DMS53 treated with DMSO at 0.1 percent for 48 hours (cell line): ENCODE results near the gene HIF1A.
A peak's percentile ranks its signal among the peaks of the same experiment; 100 is the strongest.
"Not testable (repeated sequence)": the region's sequence is repeated elsewhere in the genome, so short reads cannot be mapped to it uniquely, and the experiment has no call there.

Experiments used
- DNase-seq: peaks from one replicate; lab custom pipeline; 2025; ENCODE audit not compliant: unreplicated experiment; lab: John Stamatoyannopoulos, UW

Gene HIF1A

GRCh38 chr14:61694830-61695694 lies at the start of gene HIF1A:
Gene HIF1A, plus strand, starts transcription at chr14:61695513. Its CDS starts 292 bp downstream, at chr14:61695805.
- DNase-seq = peak; percentile 82

DNA sequence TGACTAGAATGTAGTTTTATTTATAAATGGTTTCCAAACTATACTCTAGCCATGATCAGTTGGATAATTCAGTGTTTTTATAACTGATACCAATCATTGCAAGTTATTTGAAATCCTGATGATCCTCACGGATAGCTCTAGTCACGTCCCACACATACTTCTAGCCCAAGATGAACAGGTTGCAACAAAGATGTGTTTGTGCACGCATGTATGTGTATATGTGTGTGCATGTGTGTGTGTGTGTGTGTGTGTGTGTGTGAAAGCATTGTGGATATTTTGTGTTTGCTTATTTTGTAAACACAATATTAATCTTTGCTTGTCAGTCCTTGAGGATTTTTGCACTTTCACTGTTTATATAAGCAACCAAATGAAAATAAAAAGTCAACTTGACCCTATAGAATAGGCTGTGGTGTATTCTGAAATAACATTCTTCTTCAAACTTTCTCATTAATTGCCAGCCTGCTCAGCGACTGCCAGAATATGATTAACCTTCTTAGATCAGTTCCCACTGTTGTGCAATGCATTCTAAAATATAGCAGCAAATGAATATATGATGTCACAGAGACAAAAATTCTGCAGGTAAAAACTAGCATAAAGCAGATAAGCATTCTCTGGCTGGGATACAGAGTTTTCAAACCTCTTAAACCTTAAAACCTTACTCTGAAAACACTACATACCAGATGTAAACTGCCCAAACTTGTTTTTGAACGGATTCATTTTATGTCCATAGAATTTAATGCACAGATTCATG lies 48.8 kb upstream of the HIF1A start:
- DNase-seq = no peak

DNA sequence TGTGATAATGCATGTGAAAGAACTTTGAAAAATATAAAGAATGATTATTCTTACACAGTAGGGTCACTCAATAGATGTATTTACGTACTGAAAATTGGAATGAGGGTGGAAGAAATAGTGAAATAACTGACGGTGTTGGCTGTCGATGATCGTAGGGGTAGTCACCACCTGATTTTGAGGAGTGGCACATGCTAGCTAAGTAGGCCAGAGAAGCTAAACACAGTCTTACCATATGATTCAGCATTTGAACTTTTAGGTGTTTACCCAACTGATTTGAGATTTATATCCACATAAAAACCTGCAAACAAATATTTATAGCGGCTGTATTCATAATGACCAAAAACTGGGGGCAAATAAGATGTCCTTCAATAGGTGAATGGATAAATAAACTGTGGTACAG lies 47.6 kb upstream of the HIF1A start:
- no peak for DNase-seq

DNA sequence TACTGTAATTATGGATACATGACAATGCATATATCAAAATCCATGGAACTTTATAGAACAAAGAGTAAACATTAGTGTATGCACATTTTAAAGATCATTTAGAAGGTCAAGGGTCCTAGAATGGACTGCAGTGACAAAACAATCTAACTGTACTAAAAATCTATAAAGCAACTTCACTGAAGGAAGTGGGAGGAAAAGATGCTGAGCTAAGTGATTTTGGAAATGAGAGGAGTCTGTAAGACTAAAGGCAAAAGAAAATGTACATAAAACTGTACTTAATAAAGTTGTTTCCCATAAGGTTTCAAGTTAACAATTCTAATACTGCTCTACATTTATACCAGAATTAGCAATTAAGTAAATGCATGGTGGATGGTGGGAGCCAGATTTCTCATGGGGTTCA lies 46.9 kb upstream of the HIF1A start:
- DNase-seq = no peak

GRCh38 chr14:61649283-61649682 lies 46.0 kb upstream of the HIF1A start:
- no peak for DNase-seq

DNA sequence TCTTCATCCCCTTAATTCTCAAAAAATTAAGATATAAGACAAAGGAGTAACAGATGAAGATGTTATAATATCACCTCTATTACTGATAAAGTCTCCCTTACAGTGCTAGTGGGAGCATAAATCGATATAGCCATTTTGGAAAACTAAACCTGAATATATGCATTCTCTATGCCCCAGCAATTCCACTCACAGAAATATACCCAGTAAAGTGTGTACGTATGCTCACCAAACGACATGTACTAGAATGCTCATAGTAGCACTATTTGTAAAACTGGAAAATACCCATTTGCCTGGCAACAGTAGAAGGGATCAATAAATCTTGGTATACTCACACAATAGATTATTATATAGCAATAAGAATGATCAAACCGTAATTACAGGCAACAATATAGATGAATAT lies 44.0 kb upstream of the HIF1A start:
- no peak for DNase-seq

DNA sequence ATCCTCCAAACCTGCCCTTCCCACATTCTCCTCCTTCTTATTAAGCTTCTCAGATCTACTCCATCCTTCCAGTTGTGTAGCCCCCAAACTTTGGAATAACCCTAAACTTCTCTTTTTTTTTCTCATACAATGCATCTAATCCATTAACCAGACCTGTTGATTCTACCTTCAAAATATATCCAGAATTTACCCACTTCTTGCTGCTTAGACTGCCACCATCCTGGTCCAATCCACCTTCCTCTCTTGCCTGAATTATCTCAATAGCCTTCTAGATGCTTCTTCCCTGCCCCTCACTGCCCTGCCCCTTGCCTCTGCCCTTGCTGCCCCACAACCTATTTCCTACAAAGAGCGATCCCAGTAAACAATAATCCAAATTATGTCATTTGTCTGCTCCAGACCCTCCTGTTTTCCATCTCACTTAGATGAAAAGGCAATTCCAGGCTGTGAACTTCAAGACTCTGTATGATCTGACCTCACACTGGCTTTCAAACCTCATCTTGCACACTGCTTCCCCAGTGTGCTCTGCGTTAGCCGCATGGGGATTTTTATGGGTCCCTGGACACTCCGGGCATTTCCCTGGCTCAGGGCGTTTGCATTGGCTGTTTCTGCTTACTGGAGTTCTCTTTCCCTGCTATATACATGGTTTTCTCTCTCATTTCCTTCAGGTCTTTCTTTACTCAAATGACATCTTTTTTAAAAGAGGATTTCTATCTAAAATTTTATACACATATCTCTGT lies 42.6 kb upstream of the HIF1A start:
- no peak for DNase-seq

DNA sequence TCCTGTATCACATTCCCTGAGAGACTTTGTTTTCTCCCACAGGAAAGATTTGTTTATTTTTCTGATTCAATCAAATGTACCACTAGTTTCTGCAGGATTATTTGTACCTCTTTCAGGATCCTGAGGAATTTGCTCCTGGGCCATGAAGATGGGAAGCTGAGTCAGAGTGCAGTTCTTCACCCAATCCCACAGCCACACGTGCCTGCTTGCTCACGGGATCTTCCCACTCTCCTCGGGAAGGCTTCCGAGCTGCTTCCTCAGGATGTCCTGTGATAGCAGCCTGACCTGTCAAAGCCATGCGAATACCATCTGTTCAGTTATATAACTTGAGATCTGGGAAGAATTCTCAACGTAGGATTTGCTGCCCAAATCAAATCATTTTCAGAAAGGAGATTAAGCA lies 41.8 kb upstream of the HIF1A start:
- no peak for DNase-seq

GRCh38 chr14:61654026-61654425 lies 41.3 kb upstream of the HIF1A start:
- DNase-seq = no peak

- DNase-seq = no peak
Observed at GRCh38 chr14:61655777-61656176, 39.5 kb upstream of the HIF1A start.

DNA sequence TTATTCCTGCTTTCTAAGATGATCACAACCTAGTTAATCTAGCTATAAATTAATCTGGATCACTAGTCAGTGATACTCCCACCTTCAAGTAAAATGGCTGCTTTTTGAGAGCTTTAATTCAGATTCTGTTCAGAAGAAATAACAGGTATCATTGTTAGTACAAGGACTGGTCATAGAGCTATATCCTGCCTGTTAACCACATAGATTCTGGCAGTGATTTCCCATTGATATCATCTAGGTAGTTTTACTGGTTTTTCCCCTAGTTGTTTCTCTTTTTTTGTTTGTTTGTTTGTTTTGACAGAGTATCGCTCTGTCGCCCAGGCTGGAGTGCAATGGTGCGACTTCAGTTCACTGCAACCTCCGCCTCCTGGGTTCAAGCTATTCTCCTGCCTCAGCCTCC lies 39.0 kb upstream of the HIF1A start:
- no peak for DNase-seq

- DNase-seq = not testable (repeated sequence)
Observed at GRCh38 chr14:61658111-61658510, 37.2 kb upstream of the HIF1A start.

DNA sequence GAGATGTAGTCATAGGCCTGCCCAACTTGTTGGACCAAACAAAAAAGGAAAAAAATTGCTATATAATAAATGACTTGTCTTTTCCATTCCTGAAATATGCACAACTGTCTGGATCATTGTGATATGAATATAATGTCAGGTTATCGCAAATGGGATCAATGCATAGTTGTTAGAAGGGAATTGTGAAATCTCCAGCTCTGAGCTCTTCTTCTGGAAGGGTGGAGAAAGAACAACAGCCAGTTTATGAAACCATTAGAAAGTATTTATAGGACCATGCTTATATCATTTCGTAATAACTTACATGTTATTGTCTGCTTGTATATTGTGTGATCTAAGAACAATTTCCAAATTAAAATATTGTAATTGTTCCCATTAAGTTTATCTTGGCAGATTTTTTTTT lies 35.7 kb upstream of the HIF1A start:
- no peak for DNase-seq

GRCh38 chr14:61661471-61662400 lies 33.6 kb upstream of the HIF1A start:
- no peak for DNase-seq

- peak; percentile 64 for DNase-seq
Observed at GRCh38 chr14:61662437-61663311, 32.6 kb upstream of the HIF1A start.

DNA sequence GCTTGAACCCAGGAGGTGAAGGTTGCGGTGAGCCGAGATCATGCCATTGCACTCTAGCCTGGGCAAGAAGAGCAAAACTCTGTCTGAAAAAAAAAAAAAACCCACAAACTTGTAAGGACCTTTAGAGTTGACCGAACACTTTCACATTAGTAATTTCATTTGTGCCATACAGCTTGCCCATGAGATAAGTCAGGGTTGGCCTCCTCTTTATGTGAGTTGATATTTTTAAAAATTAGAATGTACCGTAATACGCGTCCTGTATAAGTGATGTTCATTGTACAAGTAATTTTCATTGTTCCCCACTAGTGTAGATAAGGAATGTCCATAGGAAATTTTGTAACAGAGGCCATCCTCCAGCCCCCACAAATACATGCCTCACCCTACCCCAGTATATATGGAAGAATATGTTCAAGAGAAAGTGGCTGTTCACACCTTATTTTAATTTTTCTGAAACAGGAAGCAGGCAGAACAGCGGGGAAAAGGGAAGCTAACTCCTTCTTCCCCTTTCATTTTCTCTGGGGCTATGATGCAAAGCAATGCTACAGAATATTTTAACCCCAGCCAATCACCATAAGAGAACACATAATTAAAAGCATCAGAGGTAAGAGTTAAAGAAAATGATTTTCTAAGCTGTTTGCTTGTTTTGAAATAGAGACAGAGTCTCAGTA lies 31.9 kb upstream of the HIF1A start:
- DNase-seq = no peak

DNA sequence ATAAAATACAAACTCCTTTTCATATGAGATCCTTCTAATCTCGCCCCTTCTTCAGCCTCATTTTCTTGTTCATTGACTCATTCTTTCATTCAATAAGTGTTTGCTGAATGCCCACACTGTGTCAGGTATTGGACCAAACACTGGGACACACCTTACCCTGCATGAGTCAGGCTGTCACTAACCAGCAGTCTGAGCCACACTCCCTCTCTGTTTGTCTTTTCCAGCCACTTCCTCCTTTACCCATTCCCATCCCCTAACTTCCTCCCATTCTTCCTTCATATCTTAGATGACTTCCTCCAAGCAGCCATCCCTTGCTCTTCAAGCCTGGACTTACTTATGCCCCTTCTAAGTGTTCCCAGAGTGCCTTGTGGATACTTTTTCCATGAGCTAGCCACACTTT lies 27.0 kb upstream of the HIF1A start:
- peak; percentile 5 for DNase-seq

- no peak for DNase-seq
Observed at GRCh38 chr14:61670576-61670975, 24.7 kb upstream of the HIF1A start.

DNA sequence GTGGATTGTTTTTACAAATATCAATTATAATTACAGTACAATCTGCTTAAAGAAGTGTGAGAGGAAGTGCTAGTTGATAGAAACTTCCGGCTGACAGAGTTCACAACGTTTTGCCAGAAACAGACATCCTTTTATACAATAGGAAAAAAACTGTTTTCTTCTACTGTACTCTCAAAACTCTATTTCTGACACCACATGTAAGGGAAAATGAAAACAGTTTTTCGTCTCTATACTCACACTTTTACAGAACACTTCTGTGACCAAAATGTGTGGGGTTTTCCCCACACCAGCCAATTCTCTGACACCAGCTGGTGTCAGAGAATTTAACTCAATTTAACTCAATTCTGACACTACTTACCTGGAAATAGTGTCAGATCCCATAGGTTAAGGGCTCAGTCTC lies 24.2 kb upstream of the HIF1A start:
- no peak for DNase-seq
